Stomach (tissue), 4 donors: ENCODE measurements around the gene KDM8.

ENCODE experiments used
- EP300 ChIP-seq: sonication (generic); formaldehyde crosslinking; IDR thresholded peaks from one replicate; pipeline ENCODE4 v1.6.1; 2017; ENCODE audit warnings: antibody characterized with exemption
- POLR2AphosphoS5 ChIP-seq, 3 donors: sonication (generic); formaldehyde crosslinking; IDR thresholded peaks; one replicate each; pipeline ENCODE4 v1.6.1; 2016; ENCODE audit warnings: antibody characterized with exemption in 3 of 3
- TF ChIP-seq, protein P1 (sequence below), 7 experiments: fragments of 450-650 bp in 4 of 7; fragments of 200-600 bp in 3 of 7; sonication (generic) in 3 of 7; IDR thresholded peaks; one replicate each; pipeline ENCODE4 v1.5.1; 2016 to 2019; ENCODE audit warnings: antibody characterized with exemption in 7 of 7, control low read depth in 2 of 7, mild to moderate bottlenecking in 1 of 7

DNA sequence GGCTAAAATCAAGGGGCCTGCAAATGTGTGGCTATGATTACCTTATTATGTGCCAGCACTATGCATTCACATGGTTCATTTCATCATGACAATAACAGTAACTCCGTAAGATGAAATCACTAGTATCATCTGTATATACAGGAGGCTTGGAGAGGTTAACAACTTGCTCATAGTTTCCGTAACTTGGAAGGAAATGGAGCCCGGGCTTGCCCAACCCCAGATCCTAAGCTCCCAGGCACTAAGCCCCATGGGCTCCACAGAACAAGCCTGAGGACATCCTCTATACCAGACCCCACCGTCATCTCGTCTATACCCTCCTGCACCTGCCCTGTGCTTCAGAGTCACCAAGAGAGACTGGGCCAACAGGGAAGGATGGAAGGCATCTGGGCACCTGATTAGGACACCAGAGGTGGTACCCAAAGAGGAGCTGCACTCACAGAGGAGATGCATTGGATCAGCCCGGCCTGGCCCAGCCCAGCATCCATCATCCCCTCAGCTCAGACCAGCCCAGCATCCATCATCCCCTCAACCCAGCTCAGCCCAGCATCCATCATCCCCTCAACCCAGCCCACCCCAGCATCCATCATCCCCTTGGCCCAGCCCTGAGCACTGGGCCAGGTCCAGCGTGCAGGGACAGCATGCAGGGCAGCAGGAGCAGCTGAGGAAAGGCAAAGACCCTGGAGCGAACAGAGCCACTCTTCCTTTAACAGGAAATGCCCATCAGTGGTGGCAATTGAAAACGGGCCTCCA, 36.8 kb downstream of the KDM8 start:
- TF ChIP-seq, protein P1, sequence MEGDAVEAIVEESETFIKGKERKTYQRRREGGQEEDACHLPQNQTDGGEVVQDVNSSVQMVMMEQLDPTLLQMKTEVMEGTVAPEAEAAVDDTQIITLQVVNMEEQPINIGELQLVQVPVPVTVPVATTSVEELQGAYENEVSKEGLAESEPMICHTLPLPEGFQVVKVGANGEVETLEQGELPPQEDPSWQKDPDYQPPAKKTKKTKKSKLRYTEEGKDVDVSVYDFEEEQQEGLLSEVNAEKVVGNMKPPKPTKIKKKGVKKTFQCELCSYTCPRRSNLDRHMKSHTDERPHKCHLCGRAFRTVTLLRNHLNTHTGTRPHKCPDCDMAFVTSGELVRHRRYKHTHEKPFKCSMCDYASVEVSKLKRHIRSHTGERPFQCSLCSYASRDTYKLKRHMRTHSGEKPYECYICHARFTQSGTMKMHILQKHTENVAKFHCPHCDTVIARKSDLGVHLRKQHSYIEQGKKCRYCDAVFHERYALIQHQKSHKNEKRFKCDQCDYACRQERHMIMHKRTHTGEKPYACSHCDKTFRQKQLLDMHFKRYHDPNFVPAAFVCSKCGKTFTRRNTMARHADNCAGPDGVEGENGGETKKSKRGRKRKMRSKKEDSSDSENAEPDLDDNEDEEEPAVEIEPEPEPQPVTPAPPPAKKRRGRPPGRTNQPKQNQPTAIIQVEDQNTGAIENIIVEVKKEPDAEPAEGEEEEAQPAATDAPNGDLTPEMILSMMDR (IDR thresholded peaks at IDR 0.05), result no peak
- no peak for TF ChIP-seq POLR2AphosphoS5 (IDR thresholded peaks at IDR 0.05)
- no peak for TF ChIP-seq EP300
